NCI-H187 treated with DMSO at 0.1 percent for 48 hours (cell line): Measurements from ENCODE around the gene PLB1.

ENCODE experiments used
- DNase-seq: peaks from one replicate; lab custom pipeline; 2025; lab: John Stamatoyannopoulos, UW

The PLB1 gene

DNA sequence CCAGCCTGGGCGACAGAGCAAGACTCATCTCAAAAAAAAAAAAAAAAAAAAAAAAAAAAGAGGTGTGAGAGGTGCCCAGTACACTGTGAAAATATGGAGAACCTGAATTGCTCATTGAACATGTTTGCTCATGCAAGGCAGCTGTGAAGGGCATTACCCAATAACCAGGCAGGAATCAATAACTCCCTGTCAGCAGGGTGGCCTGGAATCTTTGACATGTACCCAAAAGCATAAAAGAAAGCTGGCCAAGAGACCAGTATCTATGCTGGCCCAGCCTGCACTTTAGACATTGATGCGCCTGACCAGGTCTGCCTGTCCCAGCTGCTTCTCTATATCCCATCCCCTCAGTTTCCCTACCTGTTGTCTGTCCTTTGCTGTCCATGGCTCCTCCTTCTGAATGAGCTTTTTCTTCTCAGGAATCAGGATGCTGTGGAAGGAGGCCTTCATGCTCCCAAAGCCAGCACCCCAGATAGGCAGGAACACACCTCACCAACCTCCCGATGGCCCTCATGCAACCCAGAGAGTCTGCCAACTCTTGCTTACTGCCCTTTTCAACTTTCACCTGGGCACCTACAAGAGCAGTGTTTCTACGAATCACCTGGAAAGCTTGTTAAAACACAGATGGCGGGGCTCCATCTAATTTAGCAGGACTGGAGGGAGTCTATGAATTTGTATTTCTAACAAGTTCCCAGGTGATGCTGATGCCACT is 172.4 kb downstream of the PLB1 start:
- no peak for DNase-seq

DNA sequence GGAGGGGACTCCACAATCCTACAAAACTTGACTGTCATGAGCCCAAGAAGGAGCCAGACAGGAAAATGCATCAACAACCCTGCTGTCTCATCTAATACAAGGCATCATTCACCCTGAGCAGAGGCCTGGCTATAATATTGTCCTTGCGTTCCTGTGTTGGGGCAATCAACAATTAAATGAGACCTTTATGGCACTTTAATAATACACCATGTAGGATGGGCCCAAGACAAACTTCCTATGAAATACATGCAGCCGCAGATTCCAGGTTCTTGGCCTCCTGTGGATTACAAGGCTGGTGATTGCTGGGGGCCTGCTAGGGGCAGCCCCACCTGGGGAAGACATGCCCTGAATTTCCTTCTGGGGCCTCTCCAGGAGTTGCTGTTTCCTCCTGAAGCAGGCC is 173.0 kb downstream of the PLB1 start:
- DNase-seq = no peak

GRCh38 chr2:28670856-28671255 is 175.0 kb downstream of the PLB1 start:
- DNase-seq = no peak

- no peak for DNase-seq
Observed at GRCh38 chr2:28673338-28673737, 177.5 kb downstream of the PLB1 start.

- no peak for DNase-seq
Observed at GRCh38 chr2:28674062-28674712, 178.3 kb downstream of the PLB1 start.

DNA sequence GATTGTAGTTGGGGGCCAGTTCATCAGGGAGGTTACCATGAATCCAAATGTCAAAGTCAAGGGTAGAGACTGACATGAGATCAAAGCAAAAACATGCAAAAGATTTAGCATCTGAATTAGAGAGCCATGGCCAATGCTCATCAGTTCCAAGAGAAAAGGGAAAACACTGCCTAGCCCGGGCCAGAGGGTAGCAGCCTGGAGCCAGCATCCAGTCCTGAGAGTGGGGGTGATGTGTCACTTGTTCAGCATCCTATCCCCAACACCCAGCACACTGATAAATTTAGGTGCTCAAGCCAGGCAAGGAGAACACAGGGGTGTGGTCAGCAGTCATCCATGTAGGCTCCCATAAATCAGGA is 178.8 kb downstream of the PLB1 start:
- DNase-seq = no peak

GRCh38 chr2:28676152-28676835 is 180.4 kb downstream of the PLB1 start:
- no peak for DNase-seq

DNA sequence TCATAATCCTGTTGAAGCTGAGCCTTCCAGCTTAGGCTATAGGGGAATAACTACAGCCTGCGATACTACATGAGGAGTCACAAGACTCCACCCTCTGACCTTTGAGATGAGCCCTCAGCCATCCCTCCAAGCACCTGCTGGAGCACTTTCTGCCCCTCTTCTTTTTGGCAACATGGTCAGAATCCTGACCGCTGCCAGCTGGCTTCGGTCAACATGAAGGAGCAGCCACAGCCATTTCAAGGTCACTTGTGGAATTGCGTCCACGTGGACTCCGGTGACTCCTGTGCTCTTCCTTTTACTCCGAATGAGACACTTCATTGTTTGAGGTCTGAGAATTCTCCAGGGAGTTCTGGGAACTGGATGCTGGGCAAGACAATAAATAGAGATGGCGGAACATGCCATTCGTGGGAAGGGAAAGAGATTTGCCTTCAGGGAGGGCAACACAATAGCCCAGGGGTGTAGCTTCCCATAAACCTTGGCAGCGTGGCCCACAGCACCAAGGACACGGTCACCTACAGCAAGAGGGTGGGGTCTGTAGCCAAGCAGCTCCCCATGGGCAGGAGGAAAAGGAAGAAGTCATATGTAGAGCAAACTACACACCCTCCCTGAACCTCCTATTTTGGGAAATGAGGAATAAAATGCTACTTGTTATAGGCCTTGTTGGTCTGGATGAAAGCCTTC is 182.5 kb downstream of the PLB1 start:
- no peak for DNase-seq

DNA sequence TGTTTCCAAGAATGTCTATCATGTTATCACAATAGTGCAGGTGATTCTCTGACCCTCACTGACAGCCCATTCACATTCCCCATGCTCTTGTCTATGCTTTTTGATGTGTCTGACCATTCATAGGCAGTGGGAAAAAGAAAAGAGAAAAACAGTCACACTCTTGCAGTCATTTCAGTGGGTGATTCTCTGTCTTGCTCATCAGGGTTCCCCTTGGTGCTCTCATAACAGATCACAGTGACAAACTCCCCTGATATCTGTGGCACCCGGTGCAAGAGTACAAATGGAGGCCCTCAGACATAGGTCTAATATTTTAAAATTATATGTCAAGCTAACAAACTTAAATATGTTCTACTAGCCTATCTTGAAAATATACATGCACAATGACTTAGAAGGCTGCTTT is 183.1 kb downstream of the PLB1 start:
- no peak for DNase-seq

DNA sequence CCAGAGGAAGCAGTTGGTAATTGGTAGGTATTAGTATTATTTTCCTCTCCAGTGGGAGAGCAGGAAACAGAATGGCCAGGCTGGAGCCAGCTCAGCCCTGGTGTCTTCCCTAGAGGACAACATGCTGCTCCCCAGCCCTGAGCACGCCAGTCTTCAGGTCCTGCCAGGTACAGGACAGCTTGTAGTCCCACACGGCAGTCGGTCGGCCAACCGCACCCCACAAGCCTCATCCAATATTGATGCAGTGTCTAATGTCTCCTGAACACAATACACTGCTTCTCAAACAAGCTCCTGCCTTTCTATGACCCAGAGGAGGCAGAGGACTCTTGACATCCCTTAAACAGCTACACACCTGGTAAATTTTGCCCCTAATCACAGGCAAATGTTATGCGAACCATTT is 184.8 kb downstream of the PLB1 start:
- no peak for DNase-seq

GRCh38 chr2:28681158-28681571 is 185.3 kb downstream of the PLB1 start:
- no peak for DNase-seq

GRCh38 chr2:28681606-28682005 is 185.7 kb downstream of the PLB1 start:
- no peak for DNase-seq

GRCh38 chr2:28683100-28683706 is 187.3 kb downstream of the PLB1 start:
- DNase-seq = no peak

GRCh38 chr2:28684142-28684858 is 188.4 kb downstream of the PLB1 start:
- peak; percentile 52 for DNase-seq

DNA sequence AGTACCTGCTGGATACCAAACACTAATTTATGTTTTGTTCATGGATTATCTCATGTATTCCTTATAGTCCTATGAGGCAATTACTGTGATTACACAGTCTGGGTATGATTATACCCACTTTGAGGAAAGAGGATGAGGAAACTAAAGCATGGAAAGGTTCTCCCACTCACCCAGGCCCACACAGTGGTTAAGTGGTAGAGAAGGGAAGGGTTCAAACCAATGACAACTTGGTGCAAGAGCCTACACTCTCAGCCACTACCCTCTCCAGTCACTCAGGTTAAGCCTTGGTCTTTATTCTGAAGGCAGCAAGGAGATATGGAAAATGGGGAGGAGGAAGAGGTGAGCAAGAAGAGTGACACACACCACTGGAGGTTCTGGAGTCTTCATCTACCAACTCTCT is 191.3 kb downstream of the PLB1 start:
- no peak for DNase-seq

GRCh38 chr2:28687640-28688385 is 192.0 kb downstream of the PLB1 start:
- DNase-seq = no peak

DNA sequence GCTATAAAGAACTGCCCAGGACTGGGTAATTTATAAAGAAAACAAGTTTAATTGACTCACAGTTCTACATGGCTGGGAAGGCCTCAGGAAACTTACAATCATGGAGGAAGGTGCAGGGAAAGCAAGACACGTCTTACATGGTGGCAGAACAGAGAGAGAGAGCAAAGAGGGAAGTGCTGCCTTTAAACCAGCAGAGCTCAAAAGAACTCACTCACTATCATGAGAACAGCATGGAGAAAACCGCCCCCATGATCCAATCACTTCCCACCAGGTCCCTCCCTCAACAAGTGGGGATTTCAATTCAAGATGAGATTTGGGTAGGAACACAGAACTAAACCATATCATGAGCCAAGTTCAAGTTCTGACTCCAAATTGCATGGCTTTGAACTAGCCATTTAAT is 193.0 kb downstream of the PLB1 start:
- DNase-seq = no peak

DNA sequence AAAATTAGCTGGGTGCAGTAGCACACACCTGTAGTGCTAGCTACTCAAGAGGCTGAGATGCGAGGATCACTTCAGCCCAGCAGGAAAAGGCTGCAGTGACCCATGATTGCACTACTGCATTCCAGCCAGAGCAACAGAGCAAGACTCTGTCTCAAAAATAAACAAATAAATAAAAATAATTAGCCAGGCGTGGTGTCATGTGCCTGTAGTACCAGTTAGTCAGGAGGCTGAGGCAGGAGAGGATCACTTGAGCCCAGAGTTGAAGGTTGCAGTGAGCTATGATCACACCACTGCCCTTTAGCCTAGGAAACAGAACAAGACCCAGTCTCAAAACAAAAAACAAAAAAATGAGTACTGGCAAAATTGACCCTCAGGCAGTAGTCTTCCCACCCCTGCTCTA is 193.9 kb downstream of the PLB1 start:
- no peak for DNase-seq

- DNase-seq = no peak
Observed at GRCh38 chr2:28692411-28692810, 196.6 kb downstream of the PLB1 start.

- DNase-seq = no peak
Observed at GRCh38 chr2:28693223-28693622, 197.4 kb downstream of the PLB1 start.
